ENCODE data around the gene TRIM17. TPM values are rescaled to one million over a fixed set of nuclear protein-coding genes. Genes with fewer than 3 reads are reported as not detected.

The TRIM17 gene
- total RNA-seq, 1 experiment from 2014 or later: 0.54 TPM

DNA sequence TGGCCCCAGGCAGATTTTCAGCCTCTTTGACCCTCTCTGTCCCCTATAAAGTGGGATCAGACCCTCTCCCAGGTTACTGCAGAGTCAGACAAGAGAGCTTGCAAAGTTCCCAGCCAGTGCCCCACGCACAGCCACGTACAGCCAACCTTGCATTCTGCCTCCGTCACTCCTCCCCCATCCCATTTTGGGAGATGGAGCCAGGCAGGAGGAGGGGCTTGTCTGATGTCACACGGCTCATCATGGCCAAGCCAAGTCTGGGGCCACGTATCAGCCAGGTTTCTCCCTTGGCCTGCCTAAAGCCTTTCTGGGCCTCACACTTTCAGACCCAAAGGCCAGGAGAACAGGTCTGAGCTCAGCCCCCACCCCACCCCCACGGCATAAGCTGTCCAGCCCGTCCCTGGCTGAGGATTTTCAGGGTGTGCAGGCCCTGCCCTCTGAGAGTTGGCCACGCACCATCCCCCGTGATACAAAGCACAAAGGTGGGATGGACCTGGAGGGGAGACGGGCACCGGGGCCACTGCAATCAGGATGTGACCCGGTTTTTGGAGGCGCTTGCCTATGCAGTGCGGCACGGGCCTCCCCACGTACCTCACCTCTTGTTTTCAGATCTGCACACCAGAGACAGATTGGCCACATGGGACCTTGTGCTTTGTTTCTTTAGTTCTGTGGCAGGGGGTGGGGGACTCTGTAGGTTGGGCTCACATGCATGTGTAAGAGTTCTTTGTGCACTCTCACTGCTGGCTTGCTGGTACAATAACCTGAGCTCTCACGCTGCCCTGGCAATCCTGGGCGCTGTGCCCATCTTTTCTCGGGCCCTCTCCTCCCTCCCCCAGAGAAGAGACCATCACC lies 57.7 kb downstream of the TRIM17 start:
- Histone ChIP-seq H3K4me1 (ENCODE audit: insufficient read depth, low read length, poor library complexity, severe bottlenecking) (no peaks in the 10 kb centered on the region), H3K36me3 (ENCODE audit: insufficient read depth, low read length, poor library complexity, severe bottlenecking) (no peaks in the 10 kb centered on the region), H3K27me3 (replicated peaks; ENCODE audit: insufficient read depth, low read depth, low read length, poor library complexity) (no peaks in the 10 kb centered on the region), H3K4me3 (ENCODE audit: low read depth, low read length, poor library complexity, severe bottlenecking) (no peak overlapping the region), H3K9me3 (ENCODE audit: low read depth, low read length, poor library complexity, severe bottlenecking) (no peaks in the 10 kb centered on the region), H3K27ac (ENCODE audit: low read depth, low read length, poor library complexity, severe bottlenecking) (no peak overlapping the region)
- no TSS peak for BruUV-seq (replicated peaks)
- TF ChIP-seq, protein P1, sequence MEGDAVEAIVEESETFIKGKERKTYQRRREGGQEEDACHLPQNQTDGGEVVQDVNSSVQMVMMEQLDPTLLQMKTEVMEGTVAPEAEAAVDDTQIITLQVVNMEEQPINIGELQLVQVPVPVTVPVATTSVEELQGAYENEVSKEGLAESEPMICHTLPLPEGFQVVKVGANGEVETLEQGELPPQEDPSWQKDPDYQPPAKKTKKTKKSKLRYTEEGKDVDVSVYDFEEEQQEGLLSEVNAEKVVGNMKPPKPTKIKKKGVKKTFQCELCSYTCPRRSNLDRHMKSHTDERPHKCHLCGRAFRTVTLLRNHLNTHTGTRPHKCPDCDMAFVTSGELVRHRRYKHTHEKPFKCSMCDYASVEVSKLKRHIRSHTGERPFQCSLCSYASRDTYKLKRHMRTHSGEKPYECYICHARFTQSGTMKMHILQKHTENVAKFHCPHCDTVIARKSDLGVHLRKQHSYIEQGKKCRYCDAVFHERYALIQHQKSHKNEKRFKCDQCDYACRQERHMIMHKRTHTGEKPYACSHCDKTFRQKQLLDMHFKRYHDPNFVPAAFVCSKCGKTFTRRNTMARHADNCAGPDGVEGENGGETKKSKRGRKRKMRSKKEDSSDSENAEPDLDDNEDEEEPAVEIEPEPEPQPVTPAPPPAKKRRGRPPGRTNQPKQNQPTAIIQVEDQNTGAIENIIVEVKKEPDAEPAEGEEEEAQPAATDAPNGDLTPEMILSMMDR (conservative IDR thresholded peaks at IDR 0.05; ENCODE audit: low read depth, low read length): no peak
- TF ChIP-seq EZH2 (IDR thresholded peaks at IDR 0.05; ENCODE audit: borderline replicate concordance, low read depth, low read length, poor library complexity, severe bottlenecking): no peak
- POLR2A ChIA-PET (ENCODE audit: low non-redundant PET): no interaction called here
- CTCF ChIA-PET: no interaction called here
- intact Hi-C loops (cut with micrococcal nuclease; ENCODE audit: unreplicated experiment): loop anchor here (10.0 kb wide), 1 partner anchor 54 kb away; no protein-coding TSS in a partner anchor
- DNase-seq (ENCODE audit: low spot score): no peak

DNA sequence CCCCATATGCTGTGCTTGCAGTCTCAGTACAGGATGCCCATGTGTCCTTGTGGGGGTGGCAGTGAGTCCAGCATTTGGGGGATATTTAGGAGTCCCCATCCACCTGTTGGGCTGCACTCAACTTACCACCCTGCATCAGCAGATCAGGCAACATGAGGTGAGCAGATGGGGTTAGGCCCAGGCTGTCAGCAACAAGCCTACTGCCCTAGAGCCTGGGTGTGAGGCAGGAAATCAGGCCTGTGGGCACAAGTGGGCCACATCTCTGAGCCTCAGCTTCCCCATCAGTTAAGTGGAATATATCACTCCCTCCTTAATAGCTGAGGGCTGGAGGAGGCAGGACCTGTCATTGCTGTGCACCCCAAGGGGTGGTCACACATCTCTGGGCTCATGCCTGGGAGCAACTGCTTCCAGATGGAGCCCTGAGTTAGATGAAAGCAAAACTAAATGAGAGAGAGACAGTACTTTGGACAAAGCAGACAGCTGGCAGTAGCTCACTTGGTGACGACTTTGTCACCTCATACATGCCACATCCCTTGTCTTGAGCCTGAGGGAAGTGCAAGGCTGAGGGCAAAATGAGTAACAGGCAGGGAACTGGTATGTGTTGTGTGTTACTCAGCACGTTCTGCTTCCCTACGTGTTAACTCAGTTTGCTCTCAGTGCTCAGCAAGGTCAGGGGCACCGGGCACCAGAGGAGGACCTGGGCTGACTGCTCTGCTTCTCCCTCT lies 58.5 kb downstream of the TRIM17 start:
- BruUV-seq (replicated peaks): no TSS peak
- H3K36me3 ChIP-seq (ENCODE audit: insufficient read depth, low read length, poor library complexity, severe bottlenecking): no peaks in the 10 kb centered on the region
- H3K27ac ChIP-seq (ENCODE audit: low read depth, low read length, poor library complexity, severe bottlenecking): no peak overlapping the region
- ChIA-PET POLR2A (ENCODE audit: low non-redundant PET) (no interaction called here), CTCF (no interaction called here)
- H3K9me3 ChIP-seq (ENCODE audit: low read depth, low read length, poor library complexity, severe bottlenecking): no peaks in the 10 kb centered on the region
- H3K4me1 ChIP-seq (ENCODE audit: insufficient read depth, low read length, poor library complexity, severe bottlenecking): no peaks in the 10 kb centered on the region
- DNase-seq (ENCODE audit: low spot score): no peak
- no peaks in the 10 kb centered on the region for H3K27me3 ChIP-seq (replicated peaks; ENCODE audit: insufficient read depth, low read depth, low read length, poor library complexity)
- intact Hi-C loops (cut with micrococcal nuclease; ENCODE audit: unreplicated experiment): loop anchor here (10.0 kb wide), 1 partner anchor 53 kb away; no protein-coding TSS in a partner anchor
- no peak for TF ChIP-seq EZH2 (IDR thresholded peaks at IDR 0.05; ENCODE audit: borderline replicate concordance, low read depth, low read length, poor library complexity, severe bottlenecking)
- TF ChIP-seq, protein P1 (conservative IDR thresholded peaks at IDR 0.05; ENCODE audit: low read depth, low read length): no peak
- H3K4me3 ChIP-seq (ENCODE audit: low read depth, low read length, poor library complexity, severe bottlenecking): no peak overlapping the region

Small RNAs within 50 kb of the gene (microRNA-seq; reads per million reads assigned to microRNA genes)
- gene MIR4666A: not detected
- not detected for gene MIR6742

Other genes with a start within 250 kb of the TRIM17 start
- 37.7 and 41.2 TPM in 2 replicates for gene OBSCN, start 208.8 kb downstream of the TRIM17 start, total RNA-seq (2021)
- gene TRIM11, start 10.0 kb downstream of the TRIM17 start, total RNA-seq (2021): 41.8 and 46.6 TPM in 2 replicates
- 146 and 170 TPM in 2 replicates for gene RNF187, start 70.5 kb upstream of the TRIM17 start, total RNA-seq (2021)